HL-60 (cell line): ENCODE measurements around the gene OTOS.

Source experiments
- DNase-seq, 2 experiments: peaks; one replicate each; pipeline ENCODE4 v3.0.0-alpha.2; 2010 to 2020; ENCODE audit warnings: low read depth in 1 of 2, low spot score in 1 of 2
- H3K27ac ChIP-seq: fragments of 250-450 bp; sonication (Bioruptor Pico); replicated peaks from 2 replicates; pipeline ENCODE4 v1.5.1; 2020; ENCODE audit warnings: mild to moderate bottlenecking, moderate library complexity
- H3K27me3 ChIP-seq: fragments of 250-450 bp; sonication (Bioruptor Pico); 2 replicates; pipeline ENCODE4 v1.5.1; 2021; ENCODE audit warnings: mild to moderate bottlenecking, moderate library complexity; ENCODE audit not compliant: insufficient read depth, poor library complexity, severe bottlenecking
- H3K4me3 ChIP-seq: replicated peaks from 2 replicates; pipeline ENCODE4 v1.5.1; 2011; ENCODE audit warnings: mild to moderate bottlenecking, control low read depth, low read length; ENCODE audit not compliant: insufficient read depth
- GABPA ChIP-seq: IDR thresholded peaks from 2 replicates; pipeline ENCODE4 v1.6.1; 2012; ENCODE audit warnings: low read depth
- POLR2AphosphoS5 ChIP-seq: IDR thresholded peaks from 2 replicates; pipeline ENCODE4 v1.6.1; 2012; ENCODE audit warnings: low read depth
- REST ChIP-seq: IDR thresholded peaks from 2 replicates; pipeline ENCODE4 v1.6.1; 2012; ENCODE audit warnings: low read depth; ENCODE audit not compliant: insufficient replicate concordance
- SPI1 ChIP-seq: IDR thresholded peaks from 2 replicates; pipeline ENCODE4 v1.6.1; 2012; ENCODE audit warnings: low read depth, mild to moderate bottlenecking, borderline replicate concordance
- TF ChIP-seq, protein P1 (sequence below): IDR thresholded peaks from one replicate; pipeline ENCODE4 v1.5.1; 2011; ENCODE audit warnings: low read length, control low read depth, inconsistent platforms; ENCODE audit not compliant: insufficient read depth

Gene OTOS

DNA sequence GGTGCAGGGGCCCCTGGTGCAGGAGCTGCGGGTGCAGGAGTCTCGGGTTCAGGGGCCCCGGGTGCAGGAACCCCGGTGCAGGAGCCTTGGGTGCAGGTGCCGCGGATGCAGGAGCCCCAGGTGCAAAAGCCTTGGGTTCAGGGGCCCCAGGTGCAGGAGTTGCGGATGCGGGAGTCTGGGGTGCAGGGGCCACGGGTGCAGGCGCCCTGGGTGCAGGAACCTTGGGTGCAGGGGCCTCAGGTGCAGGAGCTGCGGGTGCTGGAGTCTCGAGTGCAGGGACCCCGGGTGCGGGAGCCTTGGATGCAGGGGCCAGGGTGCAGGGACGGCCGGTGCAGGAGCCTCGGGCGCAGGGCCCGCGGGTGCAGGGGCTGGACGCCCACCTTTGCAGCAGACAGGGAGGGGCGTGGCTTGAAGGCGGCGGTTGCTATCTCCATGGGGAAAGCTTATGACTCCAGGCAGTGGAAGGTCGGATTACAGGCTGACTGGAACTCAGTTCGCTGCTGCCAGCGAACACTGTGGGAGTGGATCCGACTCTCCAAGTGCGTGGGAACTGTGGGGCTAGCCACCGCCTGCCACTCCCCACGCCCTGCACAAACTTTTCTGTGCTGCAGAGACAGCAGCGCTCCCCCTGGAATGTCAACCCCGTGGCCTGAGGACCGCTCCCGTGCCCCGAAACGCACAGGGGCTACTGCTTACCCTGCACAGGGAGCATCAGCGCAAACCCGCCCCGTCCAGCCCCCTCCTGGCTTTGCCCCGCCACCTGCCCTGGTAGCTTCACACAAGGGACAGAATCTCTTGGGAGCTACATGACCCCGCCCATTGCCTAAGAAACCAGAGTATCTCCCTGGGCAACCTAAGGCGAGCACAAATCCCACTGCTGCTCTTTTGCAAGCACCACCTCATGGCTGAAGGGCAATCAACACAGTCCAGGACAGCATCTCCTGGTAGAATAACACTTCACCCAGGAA is 44.6 kb downstream of the OTOS start:
- no peak for DNase-seq
- Histone ChIP-seq H3K4me3 (no peak overlapping the region), H3K27ac (no peak overlapping the region), H3K27me3 (peaks cover 36% of the 10 kb centered on the region)
- TF ChIP-seq, protein P1, sequence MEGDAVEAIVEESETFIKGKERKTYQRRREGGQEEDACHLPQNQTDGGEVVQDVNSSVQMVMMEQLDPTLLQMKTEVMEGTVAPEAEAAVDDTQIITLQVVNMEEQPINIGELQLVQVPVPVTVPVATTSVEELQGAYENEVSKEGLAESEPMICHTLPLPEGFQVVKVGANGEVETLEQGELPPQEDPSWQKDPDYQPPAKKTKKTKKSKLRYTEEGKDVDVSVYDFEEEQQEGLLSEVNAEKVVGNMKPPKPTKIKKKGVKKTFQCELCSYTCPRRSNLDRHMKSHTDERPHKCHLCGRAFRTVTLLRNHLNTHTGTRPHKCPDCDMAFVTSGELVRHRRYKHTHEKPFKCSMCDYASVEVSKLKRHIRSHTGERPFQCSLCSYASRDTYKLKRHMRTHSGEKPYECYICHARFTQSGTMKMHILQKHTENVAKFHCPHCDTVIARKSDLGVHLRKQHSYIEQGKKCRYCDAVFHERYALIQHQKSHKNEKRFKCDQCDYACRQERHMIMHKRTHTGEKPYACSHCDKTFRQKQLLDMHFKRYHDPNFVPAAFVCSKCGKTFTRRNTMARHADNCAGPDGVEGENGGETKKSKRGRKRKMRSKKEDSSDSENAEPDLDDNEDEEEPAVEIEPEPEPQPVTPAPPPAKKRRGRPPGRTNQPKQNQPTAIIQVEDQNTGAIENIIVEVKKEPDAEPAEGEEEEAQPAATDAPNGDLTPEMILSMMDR, result no peak
- no peak for TF ChIP-seq GABPA

DNA sequence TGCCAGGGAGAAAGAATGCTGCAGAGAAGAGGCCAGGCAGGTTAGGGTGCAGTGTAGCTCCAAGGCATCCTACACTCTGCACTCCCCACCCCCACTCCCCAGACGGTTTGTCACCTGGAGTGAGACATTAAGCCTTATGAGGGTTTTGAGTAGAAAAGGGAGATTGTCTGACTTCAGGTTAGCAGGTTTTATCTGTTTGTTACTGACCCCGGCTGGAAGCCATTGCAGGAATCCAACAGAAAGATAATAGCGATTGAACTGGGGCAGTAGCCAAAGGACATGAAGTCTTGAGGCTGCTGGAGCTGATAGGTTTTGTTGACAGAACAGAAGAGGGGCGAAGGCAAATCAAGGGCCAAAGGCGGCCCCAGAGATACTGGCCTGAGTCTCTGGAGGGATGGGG is 51.2 kb downstream of the OTOS start:
- Histone ChIP-seq H3K27ac (no peak overlapping the region), H3K27me3 (no peaks in the 10 kb centered on the region), H3K4me3 (no peak overlapping the region)
- DNase-seq, result no peak
- no peak for TF ChIP-seq SPI1
- TF ChIP-seq, protein P1, result no peak
- TF ChIP-seq POLR2AphosphoS5, result no peak
- no peak for TF ChIP-seq GABPA
- no peak for TF ChIP-seq REST
